ENCODE measurements around the gene TNFAIP6.
"Not testable (repeated sequence)": the region's sequence is repeated elsewhere in the genome, so short reads cannot be mapped to it uniquely, and the experiment has no call there.

Gene TNFAIP6

DNA sequence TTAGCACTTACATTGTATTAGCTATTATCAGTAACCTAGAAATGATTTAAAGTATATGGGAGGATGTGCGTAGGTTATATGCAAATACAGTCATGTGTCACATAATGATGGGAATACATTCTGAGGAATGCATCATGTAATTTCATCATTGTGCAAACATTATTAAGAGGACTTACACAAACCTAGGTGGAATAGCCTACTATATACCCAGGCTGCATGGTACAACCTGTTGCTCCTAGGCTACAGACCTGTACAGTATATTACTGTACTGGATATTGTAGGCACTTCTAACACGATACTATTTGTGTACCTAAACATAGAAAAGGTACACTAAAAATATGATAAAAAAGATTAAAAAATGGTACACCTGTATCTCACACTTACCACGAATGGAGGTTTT is 60.3 kb downstream of the TNFAIP6 start:
- no peak for DNase-seq (ENCODE audit: low read depth in 2 of 2)

DNA sequence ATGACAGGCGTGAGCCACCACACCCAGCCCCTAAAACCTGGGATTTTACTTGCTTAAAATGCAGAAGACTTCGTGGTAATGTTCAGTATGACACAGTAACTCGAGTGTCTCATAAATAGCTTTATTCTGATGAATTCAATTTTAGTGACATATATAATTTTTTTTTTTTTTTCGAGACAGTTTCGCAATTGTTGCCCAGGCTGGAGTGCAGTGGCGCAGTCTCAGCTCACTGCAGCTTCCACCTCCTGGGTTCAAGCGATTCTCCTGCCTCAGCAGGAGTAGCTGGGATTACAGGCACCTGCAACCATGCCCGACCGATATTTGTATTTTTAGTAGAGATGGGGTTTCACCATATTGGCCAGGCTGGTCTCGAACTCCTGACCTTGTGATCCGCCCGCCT is 64.3 kb downstream of the TNFAIP6 start:
- not testable (repeated sequence) for DNase-seq (ENCODE audit: low read depth in 2 of 2)

GRCh38 chr2:151422917-151423439 is 65.6 kb downstream of the TNFAIP6 start:
- DNase-seq (ENCODE audit: low read depth in 2 of 2): no peak

DNA sequence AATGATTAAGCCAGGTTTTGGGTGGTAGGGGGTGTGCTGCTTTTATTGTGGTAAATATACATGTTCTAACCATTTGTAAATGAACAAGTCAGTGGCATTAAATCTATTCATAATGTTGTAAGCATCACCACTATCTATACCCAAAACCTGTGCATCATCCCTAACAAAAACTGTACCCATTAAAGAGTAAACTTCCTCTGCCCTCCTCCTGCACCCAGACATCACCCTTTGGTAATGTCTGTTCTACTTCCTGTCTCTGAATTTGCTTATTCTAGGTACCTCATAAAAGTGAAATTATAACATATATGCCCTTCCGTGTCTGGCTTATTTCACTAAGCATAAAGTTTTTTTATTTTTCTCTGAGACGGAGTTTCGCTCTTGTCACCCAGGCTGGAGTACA is 66.4 kb downstream of the TNFAIP6 start:
- no peak for DNase-seq (ENCODE audit: low read depth in 2 of 2)

Data from activated CD8-positive, alpha-beta memory T cell treated with anti-CD3 and anti-CD28 coated beads for 4 hours (primary cell).